ENCODE data around the gene VSTM4. TPM values are rescaled to one million over a fixed set of nuclear protein-coding genes. Genes with fewer than 3 reads are reported as not detected.

VSTM4 gene
- total RNA-seq, 1 experiment from 2014 or later = 0.13 TPM

DNA sequence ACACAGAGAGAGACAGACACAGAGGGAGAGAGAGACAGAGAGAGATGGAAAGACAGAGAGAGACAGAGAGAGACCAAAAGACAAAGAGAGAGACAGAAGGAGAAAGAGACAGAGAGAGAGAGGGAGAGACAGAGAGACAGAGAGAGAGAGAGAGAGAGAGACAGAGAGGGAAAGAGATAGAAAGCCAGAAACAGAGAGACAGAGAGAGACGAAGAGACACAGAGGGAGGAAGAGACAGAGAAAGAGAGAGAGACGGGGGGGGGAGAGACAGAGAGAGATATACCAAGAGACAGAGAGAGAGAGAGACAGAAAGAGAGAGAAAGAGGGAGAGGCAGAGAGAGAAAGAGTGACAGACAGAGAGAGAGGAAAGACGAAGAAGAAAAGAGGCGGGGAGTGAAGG lies 10.2 kb downstream of the VSTM4 start:
- Histone ChIP-seq H3K36me3 (ENCODE audit: control insufficient read depth, insufficient read depth, low read length) (no peaks in the 10 kb centered on the region), H3K4me3 (ENCODE audit: low read depth in 2 of 2, low read length in 2 of 2) (no peak overlapping the region), H3K27me3 (ENCODE audit: control insufficient read depth, insufficient read depth, low read length) (peaks cover 5% of the 10 kb centered on the region), H3K9me3 (ENCODE audit: control insufficient read depth, insufficient read depth, low read depth, low read length) (no peaks in the 10 kb centered on the region), H3K4me1 (ENCODE audit: control insufficient read depth, insufficient read depth, low read length) (no peaks in the 10 kb centered on the region), H3K27ac (ENCODE audit: low read length) (no peak overlapping the region)
- in situ Hi-C loops (cut with HindIII; ENCODE audit: low pct_unique_long_range_greater_than_20kb, low sequenced_read_pairs) (no loop called here), intact Hi-C loops (cut with micrococcal nuclease; ENCODE audit: unreplicated experiment) (no loop called here)
- TF ChIP-seq POLR2AphosphoS5 (IDR thresholded peaks at IDR 0.05; ENCODE audit: low read depth, low read length) = no peak
- DNase-seq (ENCODE audit: low read depth, low spot score) = no peak
- CTCF ChIA-PET = no interaction called here
- BruUV-seq (replicated peaks) = no TSS peak
- no peak for ATAC-seq
- POLR2A ChIA-PET = no interaction called here

DNA sequence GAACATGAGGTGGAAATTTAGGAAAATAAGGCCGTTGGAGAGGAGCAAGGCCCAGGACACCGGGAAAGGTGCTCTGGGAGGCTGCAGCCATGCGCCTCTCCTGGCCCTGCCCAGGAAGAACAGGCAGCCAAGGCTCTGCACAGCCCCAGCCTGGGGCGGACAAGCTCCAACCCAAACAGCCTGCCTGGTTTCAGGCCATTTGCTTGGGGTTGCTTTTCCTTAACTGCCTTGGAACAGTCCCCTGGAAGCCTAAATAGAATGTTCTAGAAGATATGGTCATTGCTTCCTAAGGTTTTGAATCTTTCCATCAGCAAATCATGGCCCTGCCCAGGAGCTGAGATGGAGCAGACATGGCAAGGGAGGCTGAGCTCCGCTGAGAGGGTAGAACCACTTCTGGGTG lies 11.0 kb downstream of the VSTM4 start:
- ChIA-PET POLR2A (no interaction called here), CTCF (interaction anchor here (0.7 kb wide), 1 partner anchor 451 kb away, joined by 3 read pairs; no protein-coding TSS in a partner anchor)
- no peak overlapping the region for H3K27ac ChIP-seq (ENCODE audit: low read length)
- in situ Hi-C loops (cut with HindIII; ENCODE audit: low pct_unique_long_range_greater_than_20kb, low sequenced_read_pairs) = no loop called here
- H3K4me1 ChIP-seq (ENCODE audit: control insufficient read depth, insufficient read depth, low read length) = no peaks in the 10 kb centered on the region
- H3K27me3 ChIP-seq (ENCODE audit: control insufficient read depth, insufficient read depth, low read length) = peaks cover 5% of the 10 kb centered on the region
- DNase-seq (ENCODE audit: low read depth, low spot score) (no peak), ATAC-seq (no peak)
- TF ChIP-seq SIN3A (IDR thresholded peaks at IDR 0.05; ENCODE audit: borderline replicate concordance, insufficient read depth, low read depth, low read length) (no peak), POLR2AphosphoS5 (IDR thresholded peaks at IDR 0.05; ENCODE audit: low read depth, low read length) (no peak), TCF7L2 (IDR thresholded peaks at IDR 0.05; ENCODE audit: low read depth, low read length) (no peak)
- TF ChIP-seq, protein P1, sequence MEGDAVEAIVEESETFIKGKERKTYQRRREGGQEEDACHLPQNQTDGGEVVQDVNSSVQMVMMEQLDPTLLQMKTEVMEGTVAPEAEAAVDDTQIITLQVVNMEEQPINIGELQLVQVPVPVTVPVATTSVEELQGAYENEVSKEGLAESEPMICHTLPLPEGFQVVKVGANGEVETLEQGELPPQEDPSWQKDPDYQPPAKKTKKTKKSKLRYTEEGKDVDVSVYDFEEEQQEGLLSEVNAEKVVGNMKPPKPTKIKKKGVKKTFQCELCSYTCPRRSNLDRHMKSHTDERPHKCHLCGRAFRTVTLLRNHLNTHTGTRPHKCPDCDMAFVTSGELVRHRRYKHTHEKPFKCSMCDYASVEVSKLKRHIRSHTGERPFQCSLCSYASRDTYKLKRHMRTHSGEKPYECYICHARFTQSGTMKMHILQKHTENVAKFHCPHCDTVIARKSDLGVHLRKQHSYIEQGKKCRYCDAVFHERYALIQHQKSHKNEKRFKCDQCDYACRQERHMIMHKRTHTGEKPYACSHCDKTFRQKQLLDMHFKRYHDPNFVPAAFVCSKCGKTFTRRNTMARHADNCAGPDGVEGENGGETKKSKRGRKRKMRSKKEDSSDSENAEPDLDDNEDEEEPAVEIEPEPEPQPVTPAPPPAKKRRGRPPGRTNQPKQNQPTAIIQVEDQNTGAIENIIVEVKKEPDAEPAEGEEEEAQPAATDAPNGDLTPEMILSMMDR (IDR thresholded peaks at IDR 0.05) = no peak
- TF ChIP-seq, protein P2, sequence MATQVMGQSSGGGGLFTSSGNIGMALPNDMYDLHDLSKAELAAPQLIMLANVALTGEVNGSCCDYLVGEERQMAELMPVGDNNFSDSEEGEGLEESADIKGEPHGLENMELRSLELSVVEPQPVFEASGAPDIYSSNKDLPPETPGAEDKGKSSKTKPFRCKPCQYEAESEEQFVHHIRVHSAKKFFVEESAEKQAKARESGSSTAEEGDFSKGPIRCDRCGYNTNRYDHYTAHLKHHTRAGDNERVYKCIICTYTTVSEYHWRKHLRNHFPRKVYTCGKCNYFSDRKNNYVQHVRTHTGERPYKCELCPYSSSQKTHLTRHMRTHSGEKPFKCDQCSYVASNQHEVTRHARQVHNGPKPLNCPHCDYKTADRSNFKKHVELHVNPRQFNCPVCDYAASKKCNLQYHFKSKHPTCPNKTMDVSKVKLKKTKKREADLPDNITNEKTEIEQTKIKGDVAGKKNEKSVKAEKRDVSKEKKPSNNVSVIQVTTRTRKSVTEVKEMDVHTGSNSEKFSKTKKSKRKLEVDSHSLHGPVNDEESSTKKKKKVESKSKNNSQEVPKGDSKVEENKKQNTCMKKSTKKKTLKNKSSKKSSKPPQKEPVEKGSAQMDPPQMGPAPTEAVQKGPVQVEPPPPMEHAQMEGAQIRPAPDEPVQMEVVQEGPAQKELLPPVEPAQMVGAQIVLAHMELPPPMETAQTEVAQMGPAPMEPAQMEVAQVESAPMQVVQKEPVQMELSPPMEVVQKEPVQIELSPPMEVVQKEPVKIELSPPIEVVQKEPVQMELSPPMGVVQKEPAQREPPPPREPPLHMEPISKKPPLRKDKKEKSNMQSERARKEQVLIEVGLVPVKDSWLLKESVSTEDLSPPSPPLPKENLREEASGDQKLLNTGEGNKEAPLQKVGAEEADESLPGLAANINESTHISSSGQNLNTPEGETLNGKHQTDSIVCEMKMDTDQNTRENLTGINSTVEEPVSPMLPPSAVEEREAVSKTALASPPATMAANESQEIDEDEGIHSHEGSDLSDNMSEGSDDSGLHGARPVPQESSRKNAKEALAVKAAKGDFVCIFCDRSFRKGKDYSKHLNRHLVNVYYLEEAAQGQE (IDR thresholded peaks at IDR 0.05; ENCODE audit: insufficient read depth in 1 of 2, low read depth in 2 of 2, low read length in 1 of 2) = no peak
- BruUV-seq (replicated peaks) = no TSS peak
- H3K4me3 ChIP-seq (ENCODE audit: low read depth in 2 of 2, low read length in 2 of 2) = no peak overlapping the region
- H3K36me3 ChIP-seq (ENCODE audit: control insufficient read depth, insufficient read depth, low read length) = no peaks in the 10 kb centered on the region
- intact Hi-C loops (cut with micrococcal nuclease; ENCODE audit: unreplicated experiment) = no loop called here
- H3K9me3 ChIP-seq (ENCODE audit: control insufficient read depth, insufficient read depth, low read depth, low read length) = no peaks in the 10 kb centered on the region

DNA sequence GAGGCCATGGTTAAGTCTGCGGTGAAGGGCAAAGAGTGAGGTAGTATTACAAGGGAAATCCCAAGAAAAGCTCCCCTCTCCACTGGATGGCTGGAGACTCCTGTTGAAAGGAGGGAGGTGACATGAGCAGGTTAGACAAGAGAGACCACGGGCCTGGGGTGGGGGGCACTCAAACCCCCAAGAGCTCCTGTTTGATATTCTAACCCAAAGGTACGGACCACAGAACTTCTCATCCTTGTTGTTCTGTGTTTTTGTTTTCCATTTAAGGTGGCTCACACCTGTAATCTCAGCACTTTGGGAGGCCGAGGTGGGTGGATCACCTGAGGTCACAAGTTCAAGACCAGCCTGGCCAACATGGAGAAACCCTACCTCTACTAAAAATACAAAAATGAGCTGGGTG lies 11.6 kb downstream of the VSTM4 start:
- Histone ChIP-seq H3K36me3 (ENCODE audit: control insufficient read depth, insufficient read depth, low read length) (no peaks in the 10 kb centered on the region), H3K9me3 (ENCODE audit: control insufficient read depth, insufficient read depth, low read depth, low read length) (no peaks in the 10 kb centered on the region), H3K4me1 (ENCODE audit: control insufficient read depth, insufficient read depth, low read length) (no peaks in the 10 kb centered on the region), H3K27me3 (ENCODE audit: control insufficient read depth, insufficient read depth, low read length) (peaks cover 5% of the 10 kb centered on the region), H3K4me3 (ENCODE audit: low read depth in 2 of 2, low read length in 2 of 2) (no peak overlapping the region), H3K27ac (ENCODE audit: low read length) (no peak overlapping the region)
- DNase-seq (ENCODE audit: low read depth, low spot score) (no peak), ATAC-seq (no peak)
- in situ Hi-C loops (cut with HindIII; ENCODE audit: low pct_unique_long_range_greater_than_20kb, low sequenced_read_pairs) = no loop called here
- intact Hi-C loops (cut with micrococcal nuclease; ENCODE audit: unreplicated experiment) = no loop called here
- no TSS peak for BruUV-seq (replicated peaks)
- TF ChIP-seq POLR2AphosphoS5 (IDR thresholded peaks at IDR 0.05; ENCODE audit: low read depth, low read length) = no peak
- TF ChIP-seq, protein P1 (IDR thresholded peaks at IDR 0.05) = no peak
- no peak for TF ChIP-seq TCF7L2 (IDR thresholded peaks at IDR 0.05; ENCODE audit: low read depth, low read length)
- TF ChIP-seq, protein P2 (IDR thresholded peaks at IDR 0.05; ENCODE audit: insufficient read depth in 1 of 2, low read depth in 2 of 2, low read length in 1 of 2) = no peak
- TF ChIP-seq SIN3A (IDR thresholded peaks at IDR 0.05; ENCODE audit: borderline replicate concordance, insufficient read depth, low read depth, low read length) = no peak
- ChIA-PET CTCF (no interaction called here), POLR2A (no interaction called here)
